Measurements from ENCODE around the gene ULK2. TPM values are rescaled to one million over a fixed set of nuclear protein-coding genes. Genes with fewer than 3 reads are reported as not detected.

The ULK2 gene
- total RNA-seq, 6 donors from 2014 or later: 16.2 to 43.0 (median 26.2) TPM

DNA sequence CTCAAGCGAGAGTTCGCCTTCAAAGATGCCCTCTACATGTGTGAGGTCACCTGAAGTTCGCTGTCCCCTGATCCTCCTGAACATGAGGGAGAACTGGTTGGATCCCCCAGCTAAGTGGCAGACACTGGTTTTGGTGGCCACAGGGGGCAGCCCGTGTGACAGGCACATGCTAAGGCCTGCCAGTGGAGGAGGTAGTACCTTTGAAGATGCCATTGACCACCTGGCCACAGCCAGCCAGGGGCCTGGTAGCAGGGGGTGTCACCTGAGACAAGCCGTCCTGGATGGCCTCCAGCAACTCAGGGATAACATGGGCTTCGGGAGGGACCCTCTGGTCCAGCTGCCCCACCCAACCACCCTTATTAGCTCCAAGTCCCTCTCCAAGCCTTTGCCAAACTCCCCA lies 112.3 kb downstream of the ULK2 start:
- TF ChIP-seq EP300 (IDR thresholded peaks at IDR 0.05): no peak
- TF ChIP-seq POLR2A (IDR thresholded peaks at IDR 0.05): no peak
- TF ChIP-seq POLR2AphosphoS5 (IDR thresholded peaks at IDR 0.05): no peak
- TF ChIP-seq, protein P1, sequence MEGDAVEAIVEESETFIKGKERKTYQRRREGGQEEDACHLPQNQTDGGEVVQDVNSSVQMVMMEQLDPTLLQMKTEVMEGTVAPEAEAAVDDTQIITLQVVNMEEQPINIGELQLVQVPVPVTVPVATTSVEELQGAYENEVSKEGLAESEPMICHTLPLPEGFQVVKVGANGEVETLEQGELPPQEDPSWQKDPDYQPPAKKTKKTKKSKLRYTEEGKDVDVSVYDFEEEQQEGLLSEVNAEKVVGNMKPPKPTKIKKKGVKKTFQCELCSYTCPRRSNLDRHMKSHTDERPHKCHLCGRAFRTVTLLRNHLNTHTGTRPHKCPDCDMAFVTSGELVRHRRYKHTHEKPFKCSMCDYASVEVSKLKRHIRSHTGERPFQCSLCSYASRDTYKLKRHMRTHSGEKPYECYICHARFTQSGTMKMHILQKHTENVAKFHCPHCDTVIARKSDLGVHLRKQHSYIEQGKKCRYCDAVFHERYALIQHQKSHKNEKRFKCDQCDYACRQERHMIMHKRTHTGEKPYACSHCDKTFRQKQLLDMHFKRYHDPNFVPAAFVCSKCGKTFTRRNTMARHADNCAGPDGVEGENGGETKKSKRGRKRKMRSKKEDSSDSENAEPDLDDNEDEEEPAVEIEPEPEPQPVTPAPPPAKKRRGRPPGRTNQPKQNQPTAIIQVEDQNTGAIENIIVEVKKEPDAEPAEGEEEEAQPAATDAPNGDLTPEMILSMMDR (IDR thresholded peaks at IDR 0.05): no peak
- Histone ChIP-seq H3K4me1 (peaks cover 0 to 19% (median 12%) of the 10 kb centered on the region in 4 donors), H3K9me3 (no peaks in the 10 kb centered on the region), H3K27ac (no peak overlapping the region), H3K27me3 (no peaks in the 10 kb centered on the region), H3K36me3 (no peaks in the 10 kb centered on the region), H3K4me3 (no peak overlapping the region)
- DNase-seq (no peak), ATAC-seq (ENCODE audit: low FRiP score in 2 of 2) (no peak)
- 87 to 91% methylated on average over 4 to 5 of the region's 6 CpGs for WGBS, 2 donors

DNA sequence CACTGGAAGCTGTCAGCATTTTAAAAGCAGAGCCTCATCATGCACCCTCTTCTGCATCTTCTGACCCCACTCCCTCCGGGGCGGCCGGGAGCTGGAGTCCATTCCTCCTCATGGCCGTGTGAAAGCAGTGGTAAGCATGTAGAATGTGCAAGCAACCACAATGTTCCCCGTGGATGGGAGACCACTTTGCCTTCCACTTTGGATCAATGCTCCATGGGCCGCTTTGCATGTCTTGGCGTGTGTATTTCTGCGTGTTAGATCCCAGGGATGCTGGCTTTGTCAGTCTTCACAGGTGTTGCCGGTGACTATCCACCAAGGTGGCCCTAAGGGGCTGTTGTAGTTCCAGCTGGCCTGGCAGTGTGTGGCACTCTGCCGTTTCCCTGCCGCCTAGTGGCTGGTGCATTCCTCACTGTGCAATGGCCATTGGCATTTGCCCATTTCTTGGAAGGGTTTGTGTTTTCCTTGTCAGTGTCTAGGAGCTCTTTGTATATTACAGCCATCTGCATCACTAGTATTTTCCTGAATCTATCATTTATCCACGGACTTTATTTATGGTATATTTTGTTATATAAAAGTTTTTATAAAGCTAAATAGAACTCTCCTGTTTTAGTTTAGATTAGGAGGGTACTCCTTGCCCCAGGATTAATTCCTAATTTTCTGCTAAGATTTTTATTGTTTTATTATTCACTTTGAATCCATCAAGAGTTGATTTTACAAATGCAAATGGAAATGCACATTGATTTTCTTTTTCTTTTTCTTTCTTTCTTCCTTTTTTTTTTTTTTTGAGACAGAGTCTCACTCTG lies 113.9 kb downstream of the ULK2 start:
- DNase-seq (peak in 1 of 2 donors; percentile 72), ATAC-seq (ENCODE audit: low FRiP score in 2 of 2) (peak; percentile 36 to 42)
- Histone ChIP-seq H3K4me1 (peaks cover 0 to 19% (median 12%) of the 10 kb centered on the region in 4 donors), H3K4me3 (no peak overlapping the region), H3K27ac (peak overlapping the region in 2 of 4 donors; percentile 42 to 67), H3K9me3 (no peaks in the 10 kb centered on the region), H3K36me3 (no peaks in the 10 kb centered on the region), H3K27me3 (no peaks in the 10 kb centered on the region)
- TF ChIP-seq, protein P1 (IDR thresholded peaks at IDR 0.05): peak in 5 of 6 experiments; percentile 28 to 71 (median 63)
- no peak for TF ChIP-seq POLR2A (IDR thresholded peaks at IDR 0.05)
- 67 to 76% methylated on average over 8 to 12 of the region's 12 CpGs for WGBS, 2 donors

DNA sequence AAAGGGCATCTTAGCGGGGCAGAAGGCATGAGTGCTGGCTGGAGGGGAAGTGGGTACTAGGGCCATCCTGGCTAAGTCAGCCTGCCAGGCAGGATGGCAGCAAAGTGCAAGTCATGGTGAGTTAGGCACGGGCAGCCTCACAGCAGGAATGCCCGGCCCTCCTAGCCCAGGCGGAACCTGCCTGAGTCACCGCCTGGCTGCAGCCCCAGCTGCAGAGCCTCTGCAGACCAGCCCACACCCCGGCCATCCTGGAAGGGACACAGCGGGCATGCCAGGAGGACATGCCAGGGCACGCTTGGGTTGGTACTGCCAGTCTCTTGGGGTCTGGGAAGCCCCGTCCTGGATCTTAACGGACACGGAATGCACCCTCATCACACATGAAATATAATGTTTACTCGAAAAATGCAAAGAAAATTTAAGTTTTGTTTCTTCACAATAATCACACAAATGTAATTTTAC lies 114.7 kb downstream of the ULK2 start:
- TF ChIP-seq EP300 (IDR thresholded peaks at IDR 0.05) (peak in 1 of 4 donors; percentile 86), POLR2AphosphoS5 (IDR thresholded peaks at IDR 0.05) (peak; percentile 51 to 72), POLR2A (IDR thresholded peaks at IDR 0.05) (peak in 1 of 4 donors; percentile 47)
- TF ChIP-seq, protein P1 (IDR thresholded peaks at IDR 0.05): no peak
- WGBS, 2 donors: 44 to 48% methylated on average over 11 to 12 of the region's 12 CpGs

DNA sequence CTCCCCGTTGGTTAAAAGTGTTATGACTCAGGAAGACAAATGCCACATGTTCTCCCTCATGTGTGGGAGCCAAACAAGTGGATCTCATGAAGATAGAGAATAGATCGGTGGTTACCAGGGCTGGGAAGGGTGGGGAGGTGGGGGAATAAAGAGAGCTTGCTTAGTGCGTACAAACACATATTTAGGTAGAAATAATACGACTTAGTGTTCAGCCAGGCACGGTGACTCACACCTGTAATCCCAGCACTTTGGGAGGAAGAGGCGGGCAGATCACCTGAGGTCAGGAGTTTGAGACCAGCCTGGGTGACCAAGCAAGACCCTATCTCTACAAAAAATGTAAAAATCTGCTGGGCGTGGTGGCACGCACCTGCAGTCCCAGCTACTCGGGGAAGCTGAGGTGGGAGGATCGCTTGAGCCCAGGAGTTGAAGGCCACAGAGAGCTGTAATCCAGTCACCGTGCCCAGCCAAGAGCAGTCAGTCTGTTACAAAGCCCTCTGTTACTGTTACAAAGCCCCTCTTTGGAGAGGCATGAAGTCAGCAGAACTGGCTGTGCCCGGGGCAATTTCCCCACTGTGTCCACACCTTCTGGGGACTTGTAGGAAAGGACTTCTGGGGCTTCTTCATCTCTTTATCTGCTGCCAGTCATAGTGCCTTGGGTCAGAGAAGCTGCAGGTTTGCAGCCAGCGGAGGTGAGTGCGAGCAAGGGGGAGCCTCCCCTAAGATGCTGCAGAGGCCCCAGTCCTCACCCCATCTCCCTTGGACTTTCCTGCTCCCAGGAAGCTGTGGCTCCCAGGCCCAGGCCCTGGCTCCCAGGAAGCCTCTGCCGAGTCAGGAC lies 115.3 kb downstream of the ULK2 start:
- H3K4me1 ChIP-seq: peaks cover 0 to 28% (median 15%) of the 10 kb centered on the region in 4 donors
- no peak for ATAC-seq (ENCODE audit: low FRiP score in 2 of 2)
- TF ChIP-seq, protein P1 (IDR thresholded peaks at IDR 0.05): no peak
- no peak for TF ChIP-seq EP300 (IDR thresholded peaks at IDR 0.05)
- no peak for TF ChIP-seq POLR2A (IDR thresholded peaks at IDR 0.05)
- no peak for TF ChIP-seq POLR2AphosphoS5 (IDR thresholded peaks at IDR 0.05)
- 81 to 82% methylated on average over 10 to 15 of the region's 15 CpGs for WGBS, 2 donors
- no peaks in the 10 kb centered on the region for H3K36me3 ChIP-seq
- no peaks in the 10 kb centered on the region for H3K9me3 ChIP-seq
- no peaks in the 10 kb centered on the region for H3K27me3 ChIP-seq
- peak overlapping the region; percentile 67 to 79 (median 70) for H3K27ac ChIP-seq
- no peak for DNase-seq
- H3K4me3 ChIP-seq: no peak overlapping the region

More for the DNA sequence above, 114.7 kb downstream of the ULK2 start:
- H3K4me3 ChIP-seq: no peak overlapping the region
- H3K27ac ChIP-seq: peak overlapping the region; percentile 67 to 79 (median 70)
- no peaks in the 10 kb centered on the region for H3K9me3 ChIP-seq
- DNase-seq (peak in 1 of 2 donors; percentile 95), ATAC-seq (ENCODE audit: low FRiP score in 2 of 2) (peak; percentile 83 to 84)
- H3K27me3 ChIP-seq: no peaks in the 10 kb centered on the region
- H3K4me1 ChIP-seq: peaks cover 0 to 22% (median 14%) of the 10 kb centered on the region in 4 donors
- H3K36me3 ChIP-seq: no peaks in the 10 kb centered on the region
